ENCODE results near the gene ETNK2.

The ETNK2 gene

DNA sequence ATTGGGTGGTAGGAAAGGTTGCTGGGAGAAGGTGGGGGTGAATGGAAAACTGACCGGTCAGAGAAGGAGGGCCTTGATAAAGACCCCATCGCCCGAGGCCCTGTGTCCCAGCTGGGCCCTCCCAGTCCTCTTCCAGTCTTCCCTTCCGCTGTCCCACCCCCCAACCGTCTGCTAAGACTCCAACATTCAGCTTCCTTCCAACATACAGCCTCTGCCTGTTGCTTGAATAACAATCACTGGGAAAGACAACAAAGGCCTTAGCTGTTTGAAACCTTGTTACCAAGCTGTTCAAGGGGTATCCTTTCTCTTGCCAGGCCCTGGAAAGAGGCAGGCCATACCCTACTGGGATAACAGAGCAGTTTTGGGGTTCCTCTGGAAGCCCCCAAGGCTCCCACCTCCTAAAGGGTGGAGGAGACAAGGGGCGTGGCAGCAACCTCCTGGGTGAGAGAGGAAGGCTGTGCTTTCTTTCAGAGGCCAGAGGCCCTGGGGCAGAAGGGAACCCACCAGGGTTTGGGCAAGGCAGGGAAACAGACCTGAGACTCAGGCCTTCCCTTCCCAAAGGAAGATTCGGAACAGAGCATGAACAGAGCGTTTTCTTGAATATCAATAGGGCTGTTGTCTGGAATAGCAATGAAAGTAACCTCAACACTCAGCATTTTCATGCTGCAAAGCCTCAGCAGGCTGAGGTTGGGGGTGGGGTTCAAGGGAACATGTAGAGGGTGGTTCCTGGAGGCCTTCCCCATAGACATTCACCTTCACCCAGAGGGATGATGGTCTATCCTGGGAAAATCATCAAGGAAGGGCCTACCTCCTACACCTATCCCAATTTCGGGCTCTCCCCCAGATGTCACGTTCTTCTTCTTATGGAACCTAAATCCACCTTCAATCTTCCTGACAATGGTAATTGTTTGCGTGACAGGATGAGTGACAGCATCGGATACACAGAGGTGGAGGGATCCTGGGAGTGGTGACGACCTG is 4.1 kb downstream of the ETNK2 start:
- DNase-seq (ENCODE audit: low read depth): no peak

DNA sequence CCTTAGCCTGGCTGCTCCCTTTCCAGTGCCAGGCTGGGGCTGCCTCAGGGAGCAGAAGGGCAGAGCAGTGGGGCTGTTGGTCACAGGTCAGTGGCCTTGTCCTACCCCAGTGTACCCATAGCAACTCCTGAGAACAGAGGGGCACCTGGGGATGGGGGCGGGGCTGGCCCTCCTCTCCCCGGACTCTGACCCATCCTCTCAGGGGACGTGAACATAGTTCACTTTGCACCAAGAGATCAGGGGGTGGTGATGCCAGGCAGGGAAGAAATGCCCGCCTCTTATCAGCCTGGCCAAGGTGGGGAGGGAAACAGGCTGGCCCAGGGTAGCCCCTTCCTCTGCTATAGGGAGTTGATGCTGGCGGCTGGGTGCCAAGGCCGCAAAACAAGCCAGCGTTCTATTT is 4.9 kb downstream of the ETNK2 start:
- no peak for DNase-seq (ENCODE audit: low read depth)

DNA sequence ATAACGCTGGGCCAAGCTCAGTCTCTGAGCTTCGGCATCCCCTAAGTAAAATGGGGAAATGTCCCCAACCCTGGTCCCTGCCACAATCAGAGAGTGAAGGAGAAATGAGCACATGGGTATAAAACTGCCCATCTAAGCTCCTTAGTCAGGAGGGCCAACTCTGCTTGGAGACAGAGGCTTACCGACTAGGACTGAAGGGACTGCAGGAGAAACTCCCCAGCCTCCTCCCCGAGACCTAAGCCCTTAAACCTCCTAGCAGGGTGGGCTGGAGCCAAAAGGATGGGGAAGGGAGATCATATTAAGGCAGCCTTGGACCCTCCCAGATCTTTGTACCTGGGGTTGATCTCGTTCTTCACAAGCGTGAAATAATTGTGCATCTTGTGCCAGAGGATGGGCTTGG is 5.5 kb downstream of the ETNK2 start:
- no peak for DNase-seq (ENCODE audit: low read depth)

DNA sequence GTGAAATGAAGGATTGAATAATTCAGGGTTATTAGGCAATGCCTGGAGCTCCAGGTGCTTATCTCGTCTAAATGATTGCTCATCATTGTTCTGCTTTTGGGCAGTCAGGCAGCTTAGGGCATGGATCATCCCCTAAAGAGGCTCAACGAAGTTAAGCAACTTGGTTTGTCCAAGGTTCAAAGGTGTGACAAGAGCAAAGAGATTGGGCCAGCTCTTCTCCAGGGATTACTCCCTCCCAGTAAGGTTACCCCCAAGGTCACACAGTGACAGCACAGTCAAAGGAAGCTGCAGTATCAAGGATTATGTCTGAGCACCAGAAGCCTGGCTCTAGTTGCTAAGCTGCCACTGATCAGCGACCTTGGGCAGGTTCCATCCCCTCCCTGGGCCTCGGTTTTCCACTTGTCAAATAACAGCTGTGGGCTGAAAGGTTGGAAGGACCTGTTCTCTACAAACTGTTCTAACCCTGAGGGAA is 6.8 kb downstream of the ETNK2 start:
- no peak for DNase-seq (ENCODE audit: low read depth)

GRCh38 chr1:204143276-204144041 is 8.4 kb downstream of the ETNK2 start:
- DNase-seq (ENCODE audit: low read depth): no peak

- no peak for DNase-seq (ENCODE audit: low read depth)
Measured at GRCh38 chr1:204142032-204142974, 9.5 kb downstream of the ETNK2 start.

DNA sequence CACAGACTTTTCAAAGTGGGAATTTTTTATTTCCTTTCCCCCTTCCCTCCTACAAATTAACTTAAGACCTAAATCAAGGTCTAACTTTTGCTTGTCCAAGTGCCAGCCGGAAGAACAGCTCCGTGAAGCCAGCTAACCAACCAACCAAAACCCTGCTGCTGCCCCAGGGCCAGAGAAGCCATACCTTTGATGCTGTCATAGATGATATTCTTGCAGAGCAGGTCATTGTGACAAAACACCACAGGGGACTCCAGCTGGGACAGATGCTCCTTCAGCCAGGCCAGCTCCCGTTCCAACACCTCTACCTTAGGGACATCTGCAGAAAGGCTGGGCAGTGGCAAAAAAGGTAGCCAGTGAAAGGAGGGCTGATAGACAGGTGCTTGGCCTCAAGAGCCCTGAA is 10.7 kb downstream of the ETNK2 start:
- DNase-seq (ENCODE audit: low read depth): no peak

DNA sequence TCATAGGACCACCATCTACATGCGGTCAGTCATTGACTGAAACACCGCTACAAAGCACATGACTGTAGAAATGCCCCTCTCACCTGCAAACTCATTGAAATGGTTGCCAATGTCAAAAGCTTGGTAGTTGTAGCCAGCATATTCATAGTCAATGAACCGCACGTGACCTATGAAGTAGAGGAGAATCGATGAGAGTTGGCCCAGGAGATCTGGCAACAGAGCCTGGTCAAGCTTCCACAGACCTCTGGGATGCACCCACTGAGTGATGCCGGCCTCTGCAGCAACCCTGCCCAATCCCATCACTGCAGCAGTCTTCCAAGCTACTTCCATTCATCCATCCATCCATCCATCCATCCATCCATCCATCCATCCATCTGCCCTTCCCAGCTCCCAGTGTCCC is 11.9 kb downstream of the ETNK2 start:
- no peak for DNase-seq (ENCODE audit: low read depth)

GRCh38 chr1:204139088-204139487 is 12.8 kb downstream of the ETNK2 start:
- no peak for DNase-seq (ENCODE audit: low read depth)

GRCh38 chr1:204136814-204137213 is 15.0 kb downstream of the ETNK2 start:
- no peak for DNase-seq (ENCODE audit: low read depth)

GRCh38 chr1:204134103-204134502 is 17.7 kb downstream of the ETNK2 start:
- no peak for DNase-seq (ENCODE audit: low read depth)

DNA sequence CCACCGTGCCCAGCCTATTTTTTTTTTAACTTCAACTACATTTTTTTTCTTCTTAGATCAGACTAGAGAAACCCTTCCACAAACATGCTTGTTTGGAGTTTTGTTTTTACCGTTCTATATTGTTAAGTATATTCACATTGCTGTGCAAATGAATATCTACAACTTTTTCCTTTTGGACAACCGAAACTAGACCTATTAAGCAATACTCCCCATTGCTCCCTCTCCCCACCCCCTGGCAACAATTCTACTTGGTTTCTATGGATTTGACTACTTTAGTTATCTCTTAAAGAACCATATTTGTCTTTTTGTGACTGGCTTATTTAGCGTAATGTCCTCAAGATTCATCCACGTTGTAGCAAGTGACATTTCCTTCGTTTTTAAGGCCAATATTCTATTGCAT is 19.1 kb downstream of the ETNK2 start:
- no peak for DNase-seq (ENCODE audit: low read depth)

DNA sequence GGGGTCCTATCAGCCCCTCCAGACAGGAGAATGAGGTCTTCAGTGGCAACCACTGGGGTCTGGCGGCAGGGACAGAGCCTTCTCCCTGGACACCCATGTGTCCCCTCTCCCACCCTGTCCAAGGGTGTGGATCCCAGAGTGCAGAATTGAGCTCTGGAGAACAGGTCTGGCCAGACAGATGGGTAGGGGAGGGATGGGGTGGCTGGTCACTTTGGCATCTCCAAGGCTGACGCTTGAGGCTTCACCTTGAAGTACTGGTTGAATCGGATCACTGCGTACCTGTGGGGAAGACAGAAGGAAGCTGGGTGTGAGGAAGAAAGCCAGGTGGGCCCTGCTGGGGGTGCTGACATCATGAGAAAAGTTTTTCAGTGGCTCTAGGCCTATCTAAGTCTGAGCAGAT is 19.9 kb downstream of the ETNK2 start:
- no peak for DNase-seq (ENCODE audit: low read depth)

- DNase-seq (ENCODE audit: low read depth): peak; percentile 63
Measured at GRCh38 chr1:204130981-204131892, 20.6 kb downstream of the ETNK2 start.

DNA sequence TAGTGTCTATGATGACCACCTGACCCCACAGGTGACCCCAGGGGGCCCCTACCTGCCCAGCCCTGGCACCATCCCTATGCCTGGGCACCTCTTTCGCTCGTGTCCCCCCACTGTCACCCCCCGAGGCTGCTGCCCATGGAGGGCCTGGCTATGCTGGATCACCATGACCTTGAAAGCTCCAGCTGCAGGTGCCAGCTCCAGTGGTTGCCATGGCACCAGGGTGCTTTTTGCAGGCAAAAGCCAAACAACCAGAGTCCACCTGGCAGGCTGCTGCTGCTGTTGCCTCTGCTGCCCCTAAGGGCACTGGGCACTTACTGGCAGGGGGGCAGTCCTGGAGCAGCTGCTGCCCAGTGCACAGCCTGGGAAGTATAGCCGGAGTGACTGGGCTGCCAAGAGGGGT is 21.7 kb downstream of the ETNK2 start:
- no peak for DNase-seq (ENCODE audit: low read depth)

DNA sequence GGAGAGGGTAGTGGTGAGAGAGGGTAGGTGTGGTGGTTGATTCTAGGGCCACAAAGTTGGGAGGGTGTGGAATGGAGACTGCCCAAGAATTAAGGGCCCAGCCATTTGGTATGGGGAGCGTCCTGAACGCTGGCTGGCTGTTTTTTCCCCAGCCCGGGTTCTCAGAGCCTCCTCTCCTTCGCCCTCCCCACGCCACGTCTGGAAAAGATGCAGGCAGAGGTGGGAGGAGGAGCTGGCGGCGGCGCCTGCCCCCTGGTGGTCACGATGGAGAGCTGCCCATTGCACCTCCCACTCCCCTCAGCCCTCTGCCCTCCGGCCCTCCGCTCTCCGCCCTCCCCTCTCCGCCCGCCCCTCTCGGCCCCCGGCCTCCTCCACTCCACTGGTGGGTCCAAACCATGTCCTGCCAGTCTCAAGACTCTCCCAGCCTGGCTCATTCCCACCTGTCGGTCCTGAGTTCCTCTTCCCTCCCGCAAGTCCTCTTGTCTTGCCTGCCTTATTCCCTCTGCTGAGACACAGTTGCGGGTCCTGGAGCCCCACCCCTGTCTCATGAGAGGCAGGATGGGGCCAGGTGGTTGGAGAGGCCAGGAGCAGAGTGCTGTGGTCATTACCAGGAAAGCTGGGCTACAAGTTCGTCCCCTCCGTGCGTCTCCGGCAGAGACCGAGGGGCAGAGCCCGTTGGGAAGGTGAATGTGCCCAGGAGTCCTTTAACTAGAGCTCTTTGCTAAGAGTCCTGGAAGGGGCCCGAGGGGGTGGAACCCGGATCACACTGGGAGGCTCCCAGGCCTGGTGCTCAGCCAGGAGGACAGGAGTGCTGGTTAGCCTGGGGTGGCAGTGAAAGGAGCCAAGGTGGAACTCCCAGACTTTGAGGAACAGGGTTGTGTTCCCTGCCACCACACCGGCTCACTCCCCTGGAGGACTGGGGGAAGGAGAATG is 22.6 kb downstream of the ETNK2 start:
- DNase-seq (ENCODE audit: low read depth): peak; percentile 49

DNA sequence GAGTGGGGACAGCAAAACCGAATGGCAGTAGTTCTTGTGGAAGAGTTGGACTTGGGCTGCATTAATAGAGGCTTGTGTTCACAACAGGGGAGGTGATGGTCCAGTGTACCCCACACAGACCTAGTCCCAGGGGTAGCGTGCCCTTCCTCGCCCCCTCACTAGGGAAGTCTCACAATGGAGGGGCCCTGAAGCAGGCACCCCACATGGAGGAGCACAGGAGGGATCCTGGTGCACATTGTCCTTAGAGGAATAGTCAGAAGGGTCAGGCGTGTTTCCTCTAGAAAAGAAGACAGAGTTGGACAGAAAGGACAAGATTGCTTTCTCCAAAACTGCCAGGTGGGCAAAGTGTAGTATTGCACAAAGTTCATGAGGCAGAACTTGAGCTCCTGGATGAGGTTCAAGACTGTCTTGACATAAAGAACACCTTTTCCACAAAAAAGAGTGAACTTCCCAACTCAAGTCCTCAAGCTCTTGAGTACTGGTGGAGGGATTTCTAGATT is 23.3 kb downstream of the ETNK2 start:
- DNase-seq (ENCODE audit: low read depth): no peak

GRCh38 chr1:204127597-204128242 is 24.1 kb downstream of the ETNK2 start:
- peak; percentile 80 for DNase-seq (ENCODE audit: low read depth)

DNA sequence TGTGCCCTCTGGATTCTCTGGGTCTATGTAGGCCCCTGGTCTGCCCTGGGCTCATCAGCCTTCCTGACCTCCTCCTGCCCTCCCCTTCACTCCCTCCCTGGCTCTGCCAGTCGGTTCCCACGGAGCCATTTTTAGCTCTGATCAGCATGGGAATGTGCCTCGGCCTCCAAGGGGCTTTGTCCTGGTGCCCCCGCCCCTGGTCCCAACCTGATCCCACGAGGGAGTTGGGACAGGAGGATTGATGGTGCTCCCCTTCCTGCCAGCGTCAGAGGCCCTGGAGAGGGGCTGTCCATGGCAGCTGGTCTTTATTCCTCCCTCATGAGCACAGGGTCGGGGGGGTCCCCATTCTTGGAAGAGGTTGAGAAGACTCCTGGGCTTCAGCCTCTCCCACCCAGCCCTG is 24.9 kb downstream of the ETNK2 start:
- DNase-seq (ENCODE audit: low read depth): no peak
